SH-SY5Y (cell line): Measurements from ENCODE around the gene ZSWIM3.

ENCODE experiments used
- GATA2 ChIP-seq: IDR thresholded peaks from 2 replicates; pipeline ENCODE4 v1.6.1; 2011; ENCODE audit warnings: mild to moderate bottlenecking, low read depth, low read length
- GATA3 ChIP-seq: IDR thresholded peaks from 2 replicates; pipeline ENCODE4 v1.6.1; 2011; ENCODE audit warnings: low read depth, mild to moderate bottlenecking, low read length, moderate library complexity

DNA sequence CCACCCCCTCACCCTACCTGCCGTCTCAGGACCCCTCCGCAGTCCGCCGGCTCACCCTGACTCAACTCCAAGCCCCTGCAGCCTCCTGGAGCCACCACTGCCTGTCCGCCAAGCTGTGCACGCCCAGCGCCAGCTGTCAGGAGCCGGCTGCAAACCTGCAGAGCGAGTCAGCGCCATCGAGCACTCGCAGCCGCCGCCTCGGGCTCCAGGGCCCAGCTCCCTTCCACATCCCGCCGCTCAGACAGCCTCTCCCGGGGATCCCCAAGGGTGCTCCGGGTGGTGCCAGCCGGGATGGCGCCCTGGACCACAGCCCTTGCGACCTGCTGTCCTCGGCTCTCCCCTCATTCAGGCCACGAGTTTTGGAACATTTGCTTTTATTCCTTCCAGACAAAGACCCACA lies 34.6 kb upstream of the ZSWIM3 start:
- TF ChIP-seq GATA3, result no peak
- no peak for TF ChIP-seq GATA2
